ENCODE data around the gene ALG8. TPM values are rescaled to one million over a fixed set of nuclear protein-coding genes. Genes with fewer than 3 reads are reported as not detected.
"Not testable (repeated sequence)": the region's sequence is repeated elsewhere in the genome, so short reads cannot be mapped to it uniquely, and the experiment has no call there.

Gene ALG8
- total and polyA plus RNA-seq, 2 experiments from 2014 or later: 41.6 to 57.2 TPM

- TF ChIP-seq EZH2phosphoT487 (IDR thresholded peaks at IDR 0.05; ENCODE audit: insufficient read depth, low read depth) (no peak), EZH2 (IDR thresholded peaks at IDR 0.05; ENCODE audit: insufficient read depth, poor library complexity, severe bottlenecking) (no peak)
- H3K79me2 ChIP-seq (ENCODE audit: insufficient read depth): no peaks in the 10 kb centered on the region
- no peak overlapping the region for H3K4me3 ChIP-seq
- H4K20me1 ChIP-seq (ENCODE audit: insufficient read depth): no peaks in the 10 kb centered on the region
- H3F3A ChIP-seq (ENCODE audit: insufficient read depth): no peaks in the 10 kb centered on the region
- H3K9me2 ChIP-seq (ENCODE audit: insufficient read depth): no peaks in the 10 kb centered on the region
- H3K36me3 ChIP-seq (ENCODE audit: low read depth): no peaks in the 10 kb centered on the region
- in situ Hi-C loops (cut with MboI): no loop called here
- no peak for DNase-seq
- H3K27ac ChIP-seq: no peak overlapping the region
- WGBS, 2 experiments (ENCODE audit: low coverage in 1 of 2, low lambda C conversion rate in 2 of 2, missing lambda C conversion rate in 2 of 2): 96 to 98% methylated on average over 4 of the region's 4 CpGs
- H3K4me2 ChIP-seq (ENCODE audit: unreplicated experiment): no peak overlapping the region
- no peak overlapping the region for H3K9ac ChIP-seq
- no peaks in the 10 kb centered on the region for H3K4me1 ChIP-seq (ENCODE audit: insufficient read depth)
- H3K27me3 ChIP-seq (replicated peaks; ENCODE audit: insufficient read depth): no peaks in the 10 kb centered on the region
- no peak overlapping the region for H2AFZ ChIP-seq
- H3K9me3 ChIP-seq (ENCODE audit: low read depth): no peaks in the 10 kb centered on the region
These were observed 77.5 kb downstream of the ALG8 start for GRCh38 chr11:78061921-78062311.

- in situ Hi-C loops (cut with MboI): no loop called here
- WGBS, 2 experiments (ENCODE audit: low coverage in 1 of 2, low lambda C conversion rate in 2 of 2, missing lambda C conversion rate in 2 of 2): 62 to 70% methylated on average over 4 of the region's 4 CpGs
- DNase-seq: no peak
These were observed 78.1 kb downstream of the ALG8 start for GRCh38 chr11:78061088-78061920.

GRCh38 chr11:78060533-78060932, 78.9 kb downstream of the ALG8 start:
- Histone ChIP-seq H3K27me3 (replicated peaks; ENCODE audit: insufficient read depth) (no peaks in the 10 kb centered on the region), H2AFZ (no peak overlapping the region), H3K4me3 (no peak overlapping the region), H3K79me2 (ENCODE audit: insufficient read depth) (no peaks in the 10 kb centered on the region), H3K9ac (no peak overlapping the region), H3K4me2 (ENCODE audit: unreplicated experiment) (no peak overlapping the region), H3K9me3 (ENCODE audit: low read depth) (no peaks in the 10 kb centered on the region), H3K9me2 (ENCODE audit: insufficient read depth) (no peaks in the 10 kb centered on the region), H3K4me1 (ENCODE audit: insufficient read depth) (no peaks in the 10 kb centered on the region), H3K27ac (no peak overlapping the region), H4K20me1 (ENCODE audit: insufficient read depth) (no peaks in the 10 kb centered on the region), H3K36me3 (ENCODE audit: low read depth) (no peaks in the 10 kb centered on the region), H3F3A (ENCODE audit: insufficient read depth) (no peaks in the 10 kb centered on the region)
- 91 to 93% methylated on average over 7 to 8 of the region's 8 CpGs for WGBS, 2 experiments (ENCODE audit: low coverage in 1 of 2, low lambda C conversion rate in 2 of 2, missing lambda C conversion rate in 2 of 2)
- TF ChIP-seq EZH2 (IDR thresholded peaks at IDR 0.05; ENCODE audit: insufficient read depth, poor library complexity, severe bottlenecking) (no peak), EZH2phosphoT487 (IDR thresholded peaks at IDR 0.05; ENCODE audit: insufficient read depth, low read depth) (no peak)
- no peak for DNase-seq
- in situ Hi-C loops (cut with MboI): no loop called here

More at GRCh38 chr11:78061088-78061920, 78.1 kb downstream of the ALG8 start:
- no peak overlapping the region for H3K9ac ChIP-seq
- H3K27me3 ChIP-seq (replicated peaks; ENCODE audit: insufficient read depth): no peaks in the 10 kb centered on the region
- no peak overlapping the region for H3K4me3 ChIP-seq
- H3K9me2 ChIP-seq (ENCODE audit: insufficient read depth): no peaks in the 10 kb centered on the region
- H2AFZ ChIP-seq: no peak overlapping the region
- no peaks in the 10 kb centered on the region for H3F3A ChIP-seq (ENCODE audit: insufficient read depth)
- no peaks in the 10 kb centered on the region for H3K4me1 ChIP-seq (ENCODE audit: insufficient read depth)
- no peaks in the 10 kb centered on the region for H4K20me1 ChIP-seq (ENCODE audit: insufficient read depth)
- H3K79me2 ChIP-seq (ENCODE audit: insufficient read depth): no peaks in the 10 kb centered on the region
- H3K4me2 ChIP-seq (ENCODE audit: unreplicated experiment): no peak overlapping the region
- TF ChIP-seq EZH2phosphoT487 (IDR thresholded peaks at IDR 0.05; ENCODE audit: insufficient read depth, low read depth) (no peak), EZH2 (IDR thresholded peaks at IDR 0.05; ENCODE audit: insufficient read depth, poor library complexity, severe bottlenecking) (no peak)
- H3K27ac ChIP-seq: no peak overlapping the region
- no peaks in the 10 kb centered on the region for H3K9me3 ChIP-seq (ENCODE audit: low read depth)
- H3K36me3 ChIP-seq (ENCODE audit: low read depth): no peaks in the 10 kb centered on the region

- H3K9ac ChIP-seq; in situ Hi-C loops (cut with MboI); H3K36me3 ChIP-seq (ENCODE audit: low read depth); H3K4me2 ChIP-seq (ENCODE audit: unreplicated experiment); H4K20me1 ChIP-seq (ENCODE audit: insufficient read depth); H3K9me2 ChIP-seq (ENCODE audit: insufficient read depth); H3K79me2 ChIP-seq (ENCODE audit: insufficient read depth); H3F3A ChIP-seq (ENCODE audit: insufficient read depth); H3K4me3 ChIP-seq; DNase-seq; H3K27ac ChIP-seq; H3K27me3 ChIP-seq (replicated peaks; ENCODE audit: insufficient read depth); H2AFZ ChIP-seq; H3K9me3 ChIP-seq (ENCODE audit: low read depth); H3K4me1 ChIP-seq (ENCODE audit: insufficient read depth): not testable (repeated sequence)
- WGBS, 2 experiments (ENCODE audit: low coverage in 1 of 2, low lambda C conversion rate in 2 of 2, missing lambda C conversion rate in 2 of 2): 97 to 98% methylated on average over 9 of the region's 9 CpGs
These were observed 79.6 kb downstream of the ALG8 start for GRCh38 chr11:78059749-78060328.

All from GM23248 (cell line).